Measurements from ENCODE around the gene SMPDL3A. TPM values are rescaled to one million over a fixed set of nuclear protein-coding genes. Genes with fewer than 3 reads are reported as not detected.

The SMPDL3A gene
- total and polyA plus RNA-seq, 2 donors (not counting 3 experiments of a cell fraction or from before 2014, with no cell fraction given): 4.1 to 4.2 TPM

- Histone ChIP-seq H3K4me3 (replicated peaks in 1 of 3; ENCODE audit: insufficient read depth in 1 of 3, low read depth in 1 of 3, low read length in 3 of 3) (no peak overlapping the region), H3K9ac (replicated peaks; ENCODE audit: extremely low read depth, insufficient read depth, low read length) (no peak overlapping the region), H4K20me1 (replicated peaks; ENCODE audit: control insufficient read depth, extremely low read depth, insufficient read depth, low read length) (no peaks in the 10 kb centered on the region), H3K4me1 (ENCODE audit: control insufficient read depth, extremely low read depth, insufficient read depth, low read length) (no peaks in the 10 kb centered on the region), H3K27me3 (ENCODE audit: control insufficient read depth in 2 of 2, insufficient read depth in 2 of 2, low read length in 2 of 2) (no peaks in the 10 kb centered on the region), H3K4me2 (ENCODE audit: insufficient read depth, low read length) (no peak overlapping the region), H3K9me3 (replicated peaks; ENCODE audit: control insufficient read depth, insufficient read depth, low read length) (no peaks in the 10 kb centered on the region), H3K36me3 (ENCODE audit: control insufficient read depth in 2 of 2, extremely low read depth in 1 of 2, insufficient read depth in 2 of 2, low read length in 2 of 2) (no peaks in the 10 kb centered on the region), H3K79me2 (ENCODE audit: control insufficient read depth, insufficient read depth, low read length) (no peaks in the 10 kb centered on the region), H3K27ac (ENCODE audit: insufficient read depth, low read depth, low read length) (no peak overlapping the region), H3K9me1 (replicated peaks; ENCODE audit: control insufficient read depth, extremely low read depth, insufficient read depth, low read length) (no peaks in the 10 kb centered on the region), H2AFZ (ENCODE audit: low read depth, low read length) (no peak overlapping the region)
- no peak for FAIRE-seq
- no peak for TF ChIP-seq EZH2 (IDR thresholded peaks at IDR 0.05; ENCODE audit: borderline replicate concordance, low read depth, low read length, severe bottlenecking)
- TF ChIP-seq POLR2A (IDR thresholded peaks at IDR 0.05; ENCODE audit: low read depth, low read length): no peak
- no peak for TF ChIP-seq MAX (IDR thresholded peaks at IDR 0.05; ENCODE audit: insufficient read depth, insufficient read length)
- no peak for TF ChIP-seq CTCF (IDR thresholded peaks at IDR 0.05; ENCODE audit: extremely low read depth in 1 of 2, insufficient read depth in 1 of 2, low read depth in 1 of 2, low read length in 2 of 2)
- no peak for TF ChIP-seq MYC (IDR thresholded peaks at IDR 0.05; ENCODE audit: low read depth, low read length)
- no peak for TF ChIP-seq FOS (IDR thresholded peaks at IDR 0.05; ENCODE audit: borderline replicate concordance, insufficient read depth, low read length)
- no peak for TF ChIP-seq GATA2 (IDR thresholded peaks at IDR 0.05; ENCODE audit: insufficient read depth, insufficient read length, low read depth, low read length)
- no peak for TF ChIP-seq JUN (IDR thresholded peaks at IDR 0.05; ENCODE audit: borderline replicate concordance, insufficient read depth, insufficient read length, low read depth)
- no peak for TF ChIP-seq POLR2AphosphoS5 (IDR thresholded peaks at IDR 0.05; ENCODE audit: insufficient read depth, low read depth, low read length)
- POLR2A ChIA-PET: no interaction called here
- no TSS peak for BruUV-seq (replicated peaks)
- DNase-seq (ENCODE audit: low read depth, low spot score): no peak
- dilution Hi-C loops (cut with MboI; ENCODE audit: extremely low pct_ligation_motif_present, low sequenced_read_pairs): no loop called here
- CTCF ChIA-PET: interaction anchor here (1.4 kb wide), 1 partner anchor 106 kb away, joined by 4 read pairs; no protein-coding TSS in a partner anchor
- intact Hi-C loops (cut with micrococcal nuclease): no loop called here
Observed at GRCh38 chr6:122833021-122833491, 44.0 kb downstream of the SMPDL3A start.

Measured in endothelial cell of umbilical vein (primary cell).